Thyroid gland (tissue), 4 donors: ENCODE data around the gene DEFB124.
"Not testable (repeated sequence)": the region's sequence is repeated elsewhere in the genome, so short reads cannot be mapped to it uniquely, and the experiment has no call there.

ENCODE experiments used
- CTCF ChIP-seq, 6 experiments: fragments of 200-600 bp in 3 of 6; fragments of 450-650 bp in 3 of 6; sonication (generic) in 3 of 6; IDR thresholded peaks; one replicate each; pipeline ENCODE4 v1.5.1; 2016 to 2019; ENCODE audit warnings: antibody characterized with exemption in 6 of 6, mild to moderate bottlenecking in 2 of 6, inconsistent platforms in 1 of 6, moderate library complexity in 1 of 6
- POLR2A ChIP-seq, 2 donors: fragments of 450-650 bp; IDR thresholded peaks; one replicate each; pipeline ENCODE4 v1.6.1; 2017; ENCODE audit warnings: antibody characterized with exemption in 2 of 2, mild to moderate bottlenecking in 2 of 2, moderate library complexity in 1 of 2

GRCh38 chr20:31470946-31471345, 4.0 kb downstream of the DEFB124 start:
- not testable (repeated sequence) for TF ChIP-seq POLR2A, CTCF (IDR thresholded peaks at IDR 0.05)
